Dendritic cell treated with granulocyte-macrophage colony-stimulating factor and Interleukin-4, amounts not matched to agents 40 ng/mL and 50 ng/mL, for 4 days (primary cell): ENCODE data around the gene UNC13B.
"Not testable (repeated sequence)": the region's sequence is repeated elsewhere in the genome, so short reads cannot be mapped to it uniquely, and the experiment has no call there.

Source experiments
- H3K27ac Mint-ChIP-seq: one replicate; pipeline ENCODE4 v1.8.0; 2022; ENCODE audit warnings: mild to moderate bottlenecking, mixed read lengths
- H3K27me3 Mint-ChIP-seq: one replicate; pipeline ENCODE4 v1.8.0; 2022; ENCODE audit warnings: mild to moderate bottlenecking, mixed read lengths
- H3K36me3 Mint-ChIP-seq: one replicate; pipeline ENCODE4 v1.8.0; 2022; ENCODE audit warnings: low read depth, mixed read lengths
- H3K4me1 Mint-ChIP-seq: one replicate; pipeline ENCODE4 v1.8.0; 2022; ENCODE audit warnings: low read depth, mixed read lengths
- H3K4me3 Mint-ChIP-seq: one replicate; pipeline ENCODE4 v1.8.0; 2022; ENCODE audit warnings: mild to moderate bottlenecking, moderate library complexity, mixed read lengths
- H3K9me3 Mint-ChIP-seq: one replicate; pipeline ENCODE4 v1.8.0; 2022; ENCODE audit warnings: mixed read lengths
- intact Hi-C: fragments of 100-400 bp; cut with micrococcal nuclease; formaldehyde crosslinking; loops from one replicate; pipeline ENCODE4 v1.15.0; 2022

The UNC13B gene

DNA sequence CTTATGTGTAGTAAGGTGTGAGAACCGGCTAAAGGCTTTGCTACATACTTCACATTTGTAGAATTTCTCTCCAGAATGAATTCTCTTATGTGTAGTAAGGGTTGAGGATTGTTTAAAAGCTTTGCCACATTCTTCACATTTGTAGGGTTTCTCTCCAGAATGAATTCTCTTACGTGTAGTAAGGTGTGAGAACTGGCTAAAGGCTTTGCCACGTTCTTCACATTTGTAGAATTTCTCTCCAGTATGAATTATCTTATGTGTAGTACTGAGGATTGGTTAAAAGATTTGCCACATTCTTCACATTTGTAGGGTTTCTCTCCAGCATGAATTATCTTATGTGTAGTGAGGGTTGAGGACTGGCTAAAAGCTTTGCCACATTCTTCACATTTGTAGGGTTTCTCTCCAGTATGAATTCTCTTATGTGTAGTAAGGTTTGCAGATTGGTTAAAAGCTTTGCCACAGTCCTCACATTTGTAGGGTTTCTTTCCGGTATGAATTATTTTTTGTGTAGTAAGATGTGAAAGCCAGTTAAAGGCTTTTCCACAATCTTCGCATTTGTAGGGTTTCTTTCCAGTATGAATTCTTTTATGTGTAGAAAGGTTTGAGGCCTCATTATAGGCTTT lies 13.8 kb upstream of the UNC13B start:
- intact Hi-C loops: not testable (repeated sequence)

GRCh38 chr9:35152926-35153325 lies 8.9 kb upstream of the UNC13B start:
- Mint-ChIP-seq H3K4me1 (no peaks in the 10 kb centered on the region), H3K27ac (no peak overlapping the region), H3K27me3 (no peaks in the 10 kb centered on the region), H3K4me3 (no peak overlapping the region), H3K36me3 (no peaks in the 10 kb centered on the region), H3K9me3 (peaks cover 15% of the 10 kb centered on the region)
- intact Hi-C loops: no loop called here

More for the DNA sequence above, 13.8 kb upstream of the UNC13B start:
- H3K27ac Mint-ChIP-seq, H3K4me1 Mint-ChIP-seq, H3K27me3 Mint-ChIP-seq, H3K36me3 Mint-ChIP-seq, H3K4me3 Mint-ChIP-seq: not testable (repeated sequence)
- peaks cover 29% of the 10 kb centered on the region for H3K9me3 Mint-ChIP-seq

- no peaks in the 10 kb centered on the region for H3K9me3 Mint-ChIP-seq
- H3K4me1 Mint-ChIP-seq: peaks cover 11% of the 10 kb centered on the region
- intact Hi-C loops: no loop called here
Measured at GRCh38 chr9:35156781-35157180, 5.0 kb upstream of the UNC13B start.

GRCh38 chr9:35157836-35158235 lies 4.0 kb upstream of the UNC13B start:
- H3K36me3 Mint-ChIP-seq, intact Hi-C loops, H3K27ac Mint-ChIP-seq, H3K9me3 Mint-ChIP-seq, H3K27me3 Mint-ChIP-seq, H3K4me3 Mint-ChIP-seq: not testable (repeated sequence)
- H3K4me1 Mint-ChIP-seq: peaks cover 11% of the 10 kb centered on the region

More at GRCh38 chr9:35156781-35157180, 5.0 kb upstream of the UNC13B start:
- H3K4me3 Mint-ChIP-seq: no peak overlapping the region
- no peak overlapping the region for H3K27ac Mint-ChIP-seq
- no peaks in the 10 kb centered on the region for H3K27me3 Mint-ChIP-seq
- peaks cover 2% of the 10 kb centered on the region for H3K36me3 Mint-ChIP-seq

GRCh38 chr9:35158501-35159280 lies 3.1 kb upstream of the UNC13B start:
- Mint-ChIP-seq H3K9me3 (no peaks in the 10 kb centered on the region), H3K36me3 (peaks cover 9% of the 10 kb centered on the region), H3K27ac (no peak overlapping the region), H3K27me3 (peaks cover 10% of the 10 kb centered on the region), H3K4me1 (peaks cover 11% of the 10 kb centered on the region), H3K4me3 (no peak overlapping the region)
- intact Hi-C loops: no loop called here

- Mint-ChIP-seq H3K36me3 (peaks cover 9% of the 10 kb centered on the region), H3K27ac (peak overlapping the region; percentile 94), H3K27me3 (peaks cover 10% of the 10 kb centered on the region), H3K4me1 (peaks cover 19% of the 10 kb centered on the region), H3K4me3 (peak overlapping the region; percentile 92), H3K9me3 (no peaks in the 10 kb centered on the region)
- intact Hi-C loops: no loop called here
Measured at GRCh38 chr9:35162605-35163315, 951 bp downstream of the UNC13B start.

DNA sequence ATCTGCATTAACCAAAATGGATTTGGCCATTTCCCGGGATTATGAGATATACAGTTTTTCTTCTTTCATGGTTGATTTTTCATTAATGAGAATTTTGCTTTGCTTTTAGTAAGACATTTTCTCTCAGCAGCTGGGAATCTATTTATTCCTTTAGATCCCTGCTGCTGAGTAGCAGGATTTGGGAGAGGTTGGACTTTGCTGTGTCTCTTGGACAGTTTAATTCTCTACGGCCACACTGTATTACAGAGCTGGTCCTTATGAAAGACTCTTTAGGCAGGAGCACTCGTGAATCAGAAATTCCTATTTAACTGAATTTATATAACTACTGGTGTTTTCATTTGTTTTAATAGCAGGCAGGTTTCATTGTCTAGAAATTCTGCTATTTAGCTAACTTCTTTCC lies 1.6 kb downstream of the UNC13B start:
- H3K4me3 Mint-ChIP-seq: no peak overlapping the region
- peaks cover 19% of the 10 kb centered on the region for H3K4me1 Mint-ChIP-seq
- H3K27me3 Mint-ChIP-seq: peaks cover 10% of the 10 kb centered on the region
- no peaks in the 10 kb centered on the region for H3K9me3 Mint-ChIP-seq
- intact Hi-C loops: no loop called here
- H3K27ac Mint-ChIP-seq: no peak overlapping the region
- peaks cover 9% of the 10 kb centered on the region for H3K36me3 Mint-ChIP-seq

DNA sequence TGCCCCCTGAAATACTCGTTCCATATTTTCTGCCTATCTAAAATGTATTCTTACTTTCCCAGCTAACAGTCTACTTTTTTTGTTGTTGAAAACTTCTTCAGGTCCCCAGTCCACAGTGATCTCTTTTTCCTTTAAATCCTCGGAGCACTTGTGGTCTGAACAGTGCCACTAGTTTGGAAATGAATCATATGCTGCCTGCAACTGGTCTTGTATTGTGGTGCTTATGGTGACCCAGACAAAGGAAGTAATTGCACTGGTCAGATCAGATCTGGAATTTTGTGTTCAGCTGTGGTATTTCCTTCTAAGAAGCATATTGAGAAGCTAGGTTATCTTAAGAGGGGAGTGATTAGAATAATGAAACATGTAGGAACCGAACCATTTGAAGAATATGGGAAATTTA lies 2.9 kb downstream of the UNC13B start:
- intact Hi-C loops: no loop called here

GRCh38 chr9:35167429-35167828 lies 5.6 kb downstream of the UNC13B start:
- H3K4me3 Mint-ChIP-seq, intact Hi-C loops, H3K4me1 Mint-ChIP-seq, H3K27ac Mint-ChIP-seq, H3K9me3 Mint-ChIP-seq, H3K36me3 Mint-ChIP-seq, H3K27me3 Mint-ChIP-seq: not testable (repeated sequence)

More for the DNA sequence above, 2.9 kb downstream of the UNC13B start:
- Mint-ChIP-seq H3K27ac (no peak overlapping the region), H3K27me3 (peaks cover 10% of the 10 kb centered on the region), H3K36me3 (peaks cover 9% of the 10 kb centered on the region), H3K4me1 (peaks cover 10% of the 10 kb centered on the region), H3K9me3 (no peaks in the 10 kb centered on the region), H3K4me3 (no peak overlapping the region)

- no peak overlapping the region for H3K27ac Mint-ChIP-seq
- no peaks in the 10 kb centered on the region for H3K9me3 Mint-ChIP-seq
- no peak overlapping the region for H3K4me3 Mint-ChIP-seq
- no peaks in the 10 kb centered on the region for H3K27me3 Mint-ChIP-seq
- intact Hi-C loops: no loop called here
- H3K4me1 Mint-ChIP-seq: peaks cover 14% of the 10 kb centered on the region
- H3K36me3 Mint-ChIP-seq: no peaks in the 10 kb centered on the region
Measured at GRCh38 chr9:35168963-35169362, 7.2 kb downstream of the UNC13B start.

DNA sequence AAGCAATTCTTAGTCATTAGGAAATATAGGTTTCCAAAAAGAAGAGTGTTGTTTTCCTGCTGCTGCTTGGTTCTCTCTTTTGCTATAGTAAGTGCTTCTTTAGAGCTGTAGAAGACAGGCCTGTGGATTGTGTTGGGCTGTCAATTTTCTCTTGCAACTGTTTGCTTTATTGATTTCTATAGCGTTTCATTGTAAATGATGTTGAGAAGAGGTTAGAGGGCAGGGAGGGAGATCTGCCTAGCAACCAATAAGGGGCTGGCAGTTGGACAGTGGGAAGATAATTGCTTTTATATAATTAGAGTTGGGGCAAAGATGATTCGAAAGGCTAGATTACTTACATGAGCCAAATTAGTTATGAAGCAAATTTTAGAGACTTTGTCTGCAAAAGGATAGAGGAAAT lies 11.1 kb downstream of the UNC13B start:
- Mint-ChIP-seq H3K27me3 (no peaks in the 10 kb centered on the region), H3K36me3 (no peaks in the 10 kb centered on the region), H3K27ac (no peak overlapping the region), H3K4me3 (no peak overlapping the region), H3K4me1 (peaks cover 6% of the 10 kb centered on the region), H3K9me3 (peaks cover 9% of the 10 kb centered on the region)
- intact Hi-C loops: no loop called here

GRCh38 chr9:35177520-35177919 lies 15.7 kb downstream of the UNC13B start:
- intact Hi-C loops: no loop called here
- Mint-ChIP-seq H3K27ac (no peak overlapping the region), H3K4me1 (peaks cover 4% of the 10 kb centered on the region), H3K27me3 (no peaks in the 10 kb centered on the region), H3K36me3 (no peaks in the 10 kb centered on the region), H3K9me3 (peaks cover 18% of the 10 kb centered on the region), H3K4me3 (no peak overlapping the region)

DNA sequence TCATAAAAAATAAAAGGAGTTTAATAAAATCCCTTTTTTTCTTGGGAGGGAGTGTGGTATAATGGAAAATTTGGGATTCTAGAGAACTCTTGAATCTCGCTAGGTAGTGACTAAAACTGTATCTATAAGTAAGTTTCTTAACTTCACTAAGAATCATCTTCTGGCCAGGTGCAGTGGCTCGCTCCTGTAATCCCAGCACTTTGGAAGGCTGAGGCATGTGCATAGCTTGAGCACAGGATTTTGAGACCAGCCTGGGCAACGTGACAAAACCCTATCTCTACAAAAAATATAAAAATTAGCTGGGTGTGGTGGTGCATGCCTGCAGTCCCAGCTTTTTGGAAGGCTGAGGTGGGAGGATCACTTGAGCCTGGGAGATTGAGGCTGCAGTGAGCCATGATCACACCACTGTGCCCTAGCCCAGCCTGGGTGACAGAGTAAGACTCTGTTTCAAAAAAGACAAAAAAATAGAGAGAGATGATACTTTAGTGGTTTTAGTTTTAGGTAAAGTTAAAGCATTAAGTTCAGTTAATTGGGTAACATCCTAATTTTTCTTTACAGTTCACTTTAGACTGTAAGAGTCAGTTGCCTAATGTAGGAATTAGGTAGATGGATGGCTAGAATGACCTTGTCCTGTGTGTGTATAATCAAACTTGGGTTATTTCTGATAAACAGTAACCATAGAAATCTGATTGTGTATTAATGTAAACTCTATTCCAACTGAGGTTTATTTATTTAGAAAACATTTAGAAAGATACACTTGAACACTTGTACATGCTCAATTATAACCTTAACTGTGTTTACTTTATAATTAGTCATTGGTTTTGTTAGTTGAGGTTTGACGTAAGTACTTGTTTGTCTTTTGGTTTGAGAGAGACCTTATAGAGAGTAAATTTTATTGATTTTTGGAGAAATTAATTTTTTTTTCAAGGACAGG lies 17.8 kb downstream of the UNC13B start:
- no peak overlapping the region for H3K27ac Mint-ChIP-seq
- peaks cover 28% of the 10 kb centered on the region for H3K9me3 Mint-ChIP-seq
- H3K4me3 Mint-ChIP-seq: no peak overlapping the region
- intact Hi-C loops: no loop called here
- no peaks in the 10 kb centered on the region for H3K27me3 Mint-ChIP-seq
- H3K36me3 Mint-ChIP-seq: no peaks in the 10 kb centered on the region
- H3K4me1 Mint-ChIP-seq: no peaks in the 10 kb centered on the region
